Progenitor cell of endocrine pancreas (in vitro differentiated cells): ENCODE measurements around the gene DSCAML1. TPM values are rescaled to one million over a fixed set of nuclear protein-coding genes. Genes with fewer than 3 reads are reported as not detected.

ENCODE experiments used
- DNase-seq: peaks from one replicate; pipeline ENCODE4 v3.0.0; 2021; ENCODE audit warnings: low spot score; ENCODE audit not compliant: unreplicated experiment
- H3K27ac Mint-ChIP-seq: 2 replicates; pipeline ENCODE4 v1.8.0; 2021; ENCODE audit warnings: mild to moderate bottlenecking, moderate library complexity, mixed read lengths
- H3K27me3 Mint-ChIP-seq: 2 replicates; pipeline ENCODE4 v1.8.0; 2021; ENCODE audit warnings: mixed read lengths
- H3K36me3 Mint-ChIP-seq: 2 replicates; pipeline ENCODE4 v1.8.0; 2022; ENCODE audit warnings: mixed read lengths; ENCODE audit not compliant: insufficient read depth
- H3K4me1 Mint-ChIP-seq: 2 replicates; pipeline ENCODE4 v1.8.0; 2021; ENCODE audit warnings: low read depth, mixed read lengths
- H3K4me3 Mint-ChIP-seq: 2 replicates; pipeline ENCODE4 v1.8.0; 2021; ENCODE audit warnings: low read depth, mild to moderate bottlenecking, moderate library complexity, mixed read lengths
- H3K9me3 Mint-ChIP-seq: 2 replicates; pipeline ENCODE4 v1.8.0; 2021; ENCODE audit warnings: low read depth, mixed read lengths
- total RNA-seq: library from RNA; stranded (reverse); gene quantifications from 2 replicates; pipeline ENCODE4 v1.2.1, GENCODE V29; 2021
- TF ChIP-seq, protein P1 (sequence below): fragments of 200-600 bp; sonication (generic); IDR thresholded peaks from one replicate; pipeline ENCODE4 v1.5.0; 2021; ENCODE audit warnings: antibody characterized with exemption, mild to moderate bottlenecking; ENCODE audit not compliant: unreplicated experiment

The DSCAML1 gene
- total RNA-seq, 1 donor from 2014 or later: 2.7 TPM

DNA sequence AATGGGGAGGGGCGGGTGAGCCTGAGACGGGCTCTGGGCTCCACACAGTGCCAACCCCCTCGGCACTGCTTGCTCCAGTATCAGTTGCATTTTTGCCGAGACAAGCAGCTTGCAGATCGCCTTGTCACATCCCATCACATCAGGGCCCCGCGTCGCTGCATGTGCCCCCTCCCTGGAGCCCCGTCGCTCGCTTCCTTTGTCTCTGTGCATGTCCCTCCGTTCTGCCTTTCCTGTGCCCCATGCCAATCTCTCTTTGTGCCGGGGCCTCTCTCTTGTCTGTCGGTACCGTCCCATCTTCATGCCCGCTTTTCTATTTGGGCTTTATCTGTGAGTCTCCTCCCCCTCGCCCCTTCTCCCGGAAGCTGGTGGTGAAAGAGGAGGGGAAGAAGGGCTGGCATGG lies 267.2 kb downstream of the DSCAML1 start:
- Mint-ChIP-seq H3K36me3 (no peaks in the 10 kb centered on the region), H3K27ac (no peak overlapping the region), H3K27me3 (peaks cover 18% of the 10 kb centered on the region), H3K9me3 (no peaks in the 10 kb centered on the region), H3K4me3 (no peak overlapping the region), H3K4me1 (peaks cover 11% of the 10 kb centered on the region)
- TF ChIP-seq, protein P1, sequence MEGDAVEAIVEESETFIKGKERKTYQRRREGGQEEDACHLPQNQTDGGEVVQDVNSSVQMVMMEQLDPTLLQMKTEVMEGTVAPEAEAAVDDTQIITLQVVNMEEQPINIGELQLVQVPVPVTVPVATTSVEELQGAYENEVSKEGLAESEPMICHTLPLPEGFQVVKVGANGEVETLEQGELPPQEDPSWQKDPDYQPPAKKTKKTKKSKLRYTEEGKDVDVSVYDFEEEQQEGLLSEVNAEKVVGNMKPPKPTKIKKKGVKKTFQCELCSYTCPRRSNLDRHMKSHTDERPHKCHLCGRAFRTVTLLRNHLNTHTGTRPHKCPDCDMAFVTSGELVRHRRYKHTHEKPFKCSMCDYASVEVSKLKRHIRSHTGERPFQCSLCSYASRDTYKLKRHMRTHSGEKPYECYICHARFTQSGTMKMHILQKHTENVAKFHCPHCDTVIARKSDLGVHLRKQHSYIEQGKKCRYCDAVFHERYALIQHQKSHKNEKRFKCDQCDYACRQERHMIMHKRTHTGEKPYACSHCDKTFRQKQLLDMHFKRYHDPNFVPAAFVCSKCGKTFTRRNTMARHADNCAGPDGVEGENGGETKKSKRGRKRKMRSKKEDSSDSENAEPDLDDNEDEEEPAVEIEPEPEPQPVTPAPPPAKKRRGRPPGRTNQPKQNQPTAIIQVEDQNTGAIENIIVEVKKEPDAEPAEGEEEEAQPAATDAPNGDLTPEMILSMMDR: no peak
- no peak for DNase-seq

DNA sequence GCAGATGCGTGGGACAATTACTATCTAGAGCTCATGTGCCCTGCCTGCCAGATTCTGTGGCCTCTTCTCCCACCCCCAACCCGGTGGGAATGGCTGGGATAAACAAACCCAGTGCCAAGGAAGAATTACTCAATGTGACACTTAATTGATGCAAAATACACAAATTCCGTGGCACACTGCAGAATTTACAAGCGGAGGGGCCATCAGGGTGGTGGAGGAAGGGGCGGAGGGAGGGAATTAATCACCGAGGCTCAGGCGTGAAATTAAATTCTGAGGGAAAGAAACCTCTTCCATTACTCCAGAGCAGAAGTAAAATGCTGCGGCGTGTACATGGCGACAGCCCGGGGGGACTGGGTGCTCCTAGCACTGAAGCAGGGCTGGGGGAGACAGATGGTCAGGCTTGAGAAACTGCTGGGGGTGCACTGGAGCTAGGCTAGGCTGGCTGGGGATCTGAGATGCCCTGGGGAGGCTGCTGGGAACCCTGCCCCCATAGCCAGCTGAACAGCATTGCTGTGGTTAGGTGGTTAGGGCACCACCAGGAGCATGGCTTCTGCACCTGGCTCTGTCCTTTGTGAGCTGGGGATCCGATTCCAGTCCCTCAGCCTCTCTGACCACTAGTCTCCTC lies 268.8 kb downstream of the DSCAML1 start:
- peaks cover 16% of the 10 kb centered on the region for H3K27me3 Mint-ChIP-seq
- TF ChIP-seq, protein P1: no peak
- no peak overlapping the region for H3K27ac Mint-ChIP-seq
- H3K36me3 Mint-ChIP-seq: no peaks in the 10 kb centered on the region
- no peak overlapping the region for H3K4me3 Mint-ChIP-seq
- no peaks in the 10 kb centered on the region for H3K9me3 Mint-ChIP-seq
- peaks cover 11% of the 10 kb centered on the region for H3K4me1 Mint-ChIP-seq
- DNase-seq: no peak

DNA sequence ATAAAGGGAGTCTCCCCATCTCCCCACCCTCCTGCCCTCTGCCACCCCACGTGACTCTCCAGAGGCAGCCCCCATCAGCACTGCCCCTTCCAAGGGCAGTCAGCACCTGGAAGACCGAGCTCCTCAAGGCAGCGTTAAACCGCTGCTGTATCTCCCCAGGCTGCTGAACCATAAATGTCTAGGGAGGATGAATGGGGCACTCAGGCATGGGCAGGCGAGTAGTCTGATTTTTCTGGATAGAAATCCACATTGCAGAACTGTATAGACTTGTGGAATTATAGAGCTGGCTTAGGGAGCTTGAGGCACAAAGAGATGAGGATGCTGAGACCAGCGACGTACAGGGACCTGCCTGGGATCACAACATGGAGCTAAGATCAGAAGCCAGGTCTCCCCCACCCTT lies 269.7 kb downstream of the DSCAML1 start:
- Mint-ChIP-seq H3K27me3 (peaks cover 17% of the 10 kb centered on the region), H3K27ac (no peak overlapping the region), H3K4me1 (peaks cover 11% of the 10 kb centered on the region), H3K9me3 (no peaks in the 10 kb centered on the region), H3K36me3 (no peaks in the 10 kb centered on the region), H3K4me3 (no peak overlapping the region)
- DNase-seq: no peak
- TF ChIP-seq, protein P1: no peak

DNA sequence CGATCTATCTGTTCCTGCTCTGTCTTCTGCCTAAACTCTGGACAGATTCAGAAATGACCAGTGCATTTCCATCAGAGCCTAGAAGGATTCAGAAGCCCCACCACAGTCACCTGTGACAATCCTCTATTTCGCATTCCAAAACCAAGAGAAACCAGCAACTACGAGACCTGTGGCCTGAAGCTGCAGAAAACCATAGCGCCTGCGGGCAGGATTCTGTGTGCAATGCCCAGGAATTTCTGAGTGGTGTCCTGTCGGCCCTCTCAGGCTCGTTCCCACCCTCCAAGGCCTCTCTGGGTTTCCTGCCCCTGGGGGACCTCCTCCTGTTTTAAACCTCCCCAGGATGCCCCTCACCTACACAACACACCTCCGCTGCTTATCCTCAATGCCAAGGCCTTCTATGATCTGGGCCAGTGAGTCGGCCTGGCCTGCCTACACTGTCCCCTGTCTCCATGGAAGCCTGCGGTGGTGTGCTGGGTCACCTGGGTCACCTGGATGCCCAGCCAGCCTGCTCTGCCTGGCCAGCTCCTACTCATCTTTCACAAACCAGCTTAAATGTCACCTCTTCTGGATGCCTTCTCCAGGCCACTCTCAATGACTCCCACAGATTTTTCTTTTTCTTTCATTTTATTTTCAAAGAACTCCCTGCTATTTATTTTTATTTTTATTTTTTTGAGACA lies 271.0 kb downstream of the DSCAML1 start:
- Mint-ChIP-seq H3K27ac (no peak overlapping the region), H3K4me1 (peaks cover 11% of the 10 kb centered on the region), H3K9me3 (no peaks in the 10 kb centered on the region), H3K27me3 (peaks cover 19% of the 10 kb centered on the region), H3K36me3 (no peaks in the 10 kb centered on the region), H3K4me3 (no peak overlapping the region)
- TF ChIP-seq, protein P1: no peak
- DNase-seq: no peak

DNA sequence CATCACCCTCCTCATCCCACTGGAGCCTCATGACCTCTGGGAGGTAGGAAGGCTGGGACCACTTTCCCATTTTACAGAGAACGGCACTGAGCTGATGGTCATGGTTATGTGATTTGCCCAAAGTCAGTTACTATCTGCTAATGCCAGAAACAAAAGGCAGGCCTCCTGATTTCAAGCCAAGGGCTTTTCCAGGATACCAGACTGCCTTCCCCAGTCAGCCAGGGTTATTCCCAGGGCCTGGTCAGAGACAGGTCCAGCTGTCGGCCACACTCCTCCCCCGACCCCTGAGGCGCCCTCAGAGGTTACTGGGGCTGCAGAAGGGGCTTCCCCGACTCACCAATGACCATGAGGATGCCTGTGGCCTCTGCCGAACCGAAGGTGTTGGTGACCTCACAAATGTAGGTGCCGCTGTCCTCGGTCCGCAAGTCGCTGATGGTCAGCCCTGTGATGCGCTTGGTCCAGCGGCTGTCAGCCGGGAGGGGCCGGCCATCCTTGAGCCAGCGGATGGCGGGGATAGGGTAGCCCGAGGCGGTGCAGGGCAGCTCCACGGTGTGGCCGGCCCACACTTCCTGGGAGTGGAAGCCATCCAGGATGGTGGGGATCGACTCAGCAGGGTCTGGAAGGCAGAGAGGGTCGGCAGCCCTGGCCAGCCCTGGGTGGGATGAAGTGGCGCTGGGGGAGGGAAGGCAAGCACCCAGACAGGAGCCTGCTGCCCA lies 272.4 kb downstream of the DSCAML1 start:
- H3K4me3 Mint-ChIP-seq: no peak overlapping the region
- peaks cover 14% of the 10 kb centered on the region for H3K4me1 Mint-ChIP-seq

More for the DNA sequence above, 272.4 kb downstream of the DSCAML1 start:
- TF ChIP-seq, protein P1: no peak
- H3K9me3 Mint-ChIP-seq: no peaks in the 10 kb centered on the region
- H3K27me3 Mint-ChIP-seq: peaks cover 21% of the 10 kb centered on the region
- no peak for DNase-seq
- no peak overlapping the region for H3K27ac Mint-ChIP-seq
- no peaks in the 10 kb centered on the region for H3K36me3 Mint-ChIP-seq
